ENCODE measurements around the gene C1QL3.

C1QL3 gene

GRCh38 chr10:16509996-16510395 lies 11.7 kb downstream of the C1QL3 start:
- no peaks in the 10 kb centered on the region for H3K9me3 ChIP-seq (ENCODE audit: insufficient read depth, low read length, severe bottlenecking)
- H3K4me3 ChIP-seq (ENCODE audit: low read depth in 1 of 2, low read length in 2 of 2) = no peak overlapping the region
- ATAC-seq (ENCODE audit: insufficient read depth, low read depth) (no peak), DNase-seq (no peak)
- peaks cover 7% of the 10 kb centered on the region; the same call in 1 of the 2 replicates for H4K20me1 ChIP-seq (ENCODE audit: insufficient read depth, low read length)
- H2AFZ ChIP-seq (ENCODE audit: low read depth, low read length) = no peak overlapping the region
- no peak for TF ChIP-seq EZH2 (IDR thresholded peaks at IDR 0.05; ENCODE audit: borderline replicate concordance, low read depth, low read length, severe bottlenecking)
- TF ChIP-seq, protein P1, sequence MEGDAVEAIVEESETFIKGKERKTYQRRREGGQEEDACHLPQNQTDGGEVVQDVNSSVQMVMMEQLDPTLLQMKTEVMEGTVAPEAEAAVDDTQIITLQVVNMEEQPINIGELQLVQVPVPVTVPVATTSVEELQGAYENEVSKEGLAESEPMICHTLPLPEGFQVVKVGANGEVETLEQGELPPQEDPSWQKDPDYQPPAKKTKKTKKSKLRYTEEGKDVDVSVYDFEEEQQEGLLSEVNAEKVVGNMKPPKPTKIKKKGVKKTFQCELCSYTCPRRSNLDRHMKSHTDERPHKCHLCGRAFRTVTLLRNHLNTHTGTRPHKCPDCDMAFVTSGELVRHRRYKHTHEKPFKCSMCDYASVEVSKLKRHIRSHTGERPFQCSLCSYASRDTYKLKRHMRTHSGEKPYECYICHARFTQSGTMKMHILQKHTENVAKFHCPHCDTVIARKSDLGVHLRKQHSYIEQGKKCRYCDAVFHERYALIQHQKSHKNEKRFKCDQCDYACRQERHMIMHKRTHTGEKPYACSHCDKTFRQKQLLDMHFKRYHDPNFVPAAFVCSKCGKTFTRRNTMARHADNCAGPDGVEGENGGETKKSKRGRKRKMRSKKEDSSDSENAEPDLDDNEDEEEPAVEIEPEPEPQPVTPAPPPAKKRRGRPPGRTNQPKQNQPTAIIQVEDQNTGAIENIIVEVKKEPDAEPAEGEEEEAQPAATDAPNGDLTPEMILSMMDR (IDR thresholded peaks at IDR 0.05; ENCODE audit: borderline replicate concordance, extremely low read depth, low read length, poor library complexity, severe bottlenecking) = no peak
- peaks cover 50% of the 10 kb centered on the region for H3K36me3 ChIP-seq (ENCODE audit: insufficient read depth, low read length)
- no peak overlapping the region for H3K27ac ChIP-seq (ENCODE audit: low read length)
- no peak overlapping the region for H3K4me2 ChIP-seq (ENCODE audit: insufficient read depth, low read length)
- no peaks in the 10 kb centered on the region for H3K27me3 ChIP-seq (ENCODE audit: insufficient read depth, low read length, poor library complexity)
- H3K9ac ChIP-seq (ENCODE audit: low read depth, low read length) = no peak overlapping the region
- H3K79me2 ChIP-seq (ENCODE audit: insufficient read depth, low read length) = no peaks in the 10 kb centered on the region
- no peaks in the 10 kb centered on the region for H3K4me1 ChIP-seq (ENCODE audit: insufficient read depth, low read length)

- no peaks in the 10 kb centered on the region for H3K79me2 ChIP-seq (ENCODE audit: insufficient read depth, low read length)
- H2AFZ ChIP-seq (ENCODE audit: low read depth, low read length) = no peak overlapping the region
- H4K20me1 ChIP-seq (ENCODE audit: insufficient read depth, low read length) = peaks cover 2% of the 10 kb centered on the region; the same call in 1 of the 2 replicates
- no peak overlapping the region for H3K4me3 ChIP-seq (ENCODE audit: low read depth in 1 of 2, low read length in 2 of 2)
- H3K4me2 ChIP-seq (ENCODE audit: insufficient read depth, low read length) = no peak overlapping the region
- H3K9me3 ChIP-seq (ENCODE audit: insufficient read depth, low read length, severe bottlenecking) = no peaks in the 10 kb centered on the region
- H3K27me3 ChIP-seq (ENCODE audit: insufficient read depth, low read length, poor library complexity) = no peaks in the 10 kb centered on the region
- ATAC-seq (ENCODE audit: insufficient read depth, low read depth) = no peak
- H3K36me3 ChIP-seq (ENCODE audit: insufficient read depth, low read length) = peaks cover 27% of the 10 kb centered on the region
- TF ChIP-seq, protein P1 (IDR thresholded peaks at IDR 0.05; ENCODE audit: borderline replicate concordance, extremely low read depth, low read length, poor library complexity, severe bottlenecking) = no peak
- TF ChIP-seq EZH2 (IDR thresholded peaks at IDR 0.05; ENCODE audit: borderline replicate concordance, low read depth, low read length, severe bottlenecking) = no peak
- H3K4me1 ChIP-seq (ENCODE audit: insufficient read depth, low read length) = no peaks in the 10 kb centered on the region
- H3K27ac ChIP-seq (ENCODE audit: low read length) = no peak overlapping the region
- no peak for DNase-seq
- H3K9ac ChIP-seq (ENCODE audit: low read depth, low read length) = no peak overlapping the region
Measured at GRCh38 chr10:16505161-16505560, 16.5 kb downstream of the C1QL3 start.

DNA sequence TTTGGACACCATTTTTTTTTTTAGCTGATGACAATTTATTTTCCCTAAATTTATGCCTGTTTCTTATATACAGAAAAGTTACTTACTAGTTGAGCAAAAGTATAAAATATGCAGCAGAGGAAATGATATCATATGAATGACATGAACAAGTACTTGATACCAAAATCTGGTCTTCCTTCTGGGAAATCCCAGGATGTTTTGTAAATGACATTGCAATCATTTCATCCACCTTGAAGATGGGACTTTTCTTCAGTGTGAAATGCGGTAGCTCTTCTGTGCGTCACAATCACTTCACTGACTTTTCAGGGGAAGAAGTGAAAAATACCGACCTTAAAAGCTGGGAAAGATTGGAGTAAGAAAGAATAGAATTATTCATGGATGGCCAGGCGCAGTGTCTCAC lies 23.8 kb downstream of the C1QL3 start:
- Histone ChIP-seq H3K27ac (ENCODE audit: low read length) (no peak overlapping the region), H4K20me1 (ENCODE audit: insufficient read depth, low read length) (no peaks in the 10 kb centered on the region), H3K79me2 (ENCODE audit: insufficient read depth, low read length) (no peaks in the 10 kb centered on the region), H3K27me3 (ENCODE audit: insufficient read depth, low read length, poor library complexity) (no peaks in the 10 kb centered on the region), H3K9ac (ENCODE audit: low read depth, low read length) (no peak overlapping the region), H3K4me2 (ENCODE audit: insufficient read depth, low read length) (no peak overlapping the region), H3K4me3 (ENCODE audit: low read depth in 1 of 2, low read length in 2 of 2) (no peak overlapping the region), H3K36me3 (ENCODE audit: insufficient read depth, low read length) (peaks cover 15% of the 10 kb centered on the region), H2AFZ (ENCODE audit: low read depth, low read length) (no peak overlapping the region), H3K9me3 (ENCODE audit: insufficient read depth, low read length, severe bottlenecking) (no peaks in the 10 kb centered on the region), H3K4me1 (ENCODE audit: insufficient read depth, low read length) (no peaks in the 10 kb centered on the region)
- ATAC-seq (ENCODE audit: insufficient read depth, low read depth) (no peak), DNase-seq (no peak)
- TF ChIP-seq, protein P1 (IDR thresholded peaks at IDR 0.05; ENCODE audit: borderline replicate concordance, extremely low read depth, low read length, poor library complexity, severe bottlenecking) = no peak
